ENCODE results near the gene TP53BP2.

- TF ChIP-seq, protein P1, sequence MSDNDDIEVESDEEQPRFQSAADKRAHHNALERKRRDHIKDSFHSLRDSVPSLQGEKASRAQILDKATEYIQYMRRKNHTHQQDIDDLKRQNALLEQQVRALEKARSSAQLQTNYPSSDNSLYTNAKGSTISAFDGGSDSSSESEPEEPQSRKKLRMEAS (IDR thresholded peaks at IDR 0.05; ENCODE audit: insufficient read depth, insufficient read length), result no peak
- TF ChIP-seq CTCF (IDR thresholded peaks at IDR 0.05; ENCODE audit: extremely low read depth in 1 of 2, insufficient read depth in 1 of 2, low read depth in 1 of 2, low read length in 2 of 2) (no peak), FOS (IDR thresholded peaks at IDR 0.05; ENCODE audit: borderline replicate concordance, insufficient read depth, low read length) (no peak)
Measured at GRCh38 chr1:223840254-223840653, 5.5 kb downstream of the TP53BP2 start.
